Ovary (tissue), 9 donors: ENCODE measurements around the gene MYO3B. TPM values are rescaled to one million over a fixed set of nuclear protein-coding genes. Genes with fewer than 3 reads are reported as not detected.

ENCODE experiments used
- DNase-seq, 5 donors: peaks; one replicate each; pipeline ENCODE4 v3.0.0-alpha.2; 2019 to 2020
- H3K27ac ChIP-seq, 2 donors: fragments of 200-600 bp; one replicate each; pipeline versions ENCODE4 v1.5.1 to v1.8.0; 2019 to 2022
- H3K27me3 ChIP-seq: fragments of 200-600 bp; one replicate; pipeline ENCODE4 v1.8.0; 2022
- H3K36me3 ChIP-seq: fragments of 200-600 bp; sonication (generic); one replicate; pipeline ENCODE4 v1.5.1; 2019
- H3K4me1 ChIP-seq: one replicate; pipeline ENCODE4 v1.8.1; 2013; ENCODE audit warnings: mild to moderate bottlenecking, moderate library complexity; ENCODE audit not compliant: insufficient read depth
- H3K4me3 ChIP-seq: fragments of 200-600 bp; sonication (generic); one replicate; pipeline ENCODE4 v1.5.1; 2017
- H3K9me3 ChIP-seq, 2 donors: fragments of 200-600 bp in 1 of 2; sonication (generic) in 1 of 2; one replicate each; pipeline versions ENCODE4 v1.5.1 to v1.8.1; 2013 to 2019; ENCODE audit warnings: mild to moderate bottlenecking in 1 of 2, moderate library complexity in 1 of 2
- EP300 ChIP-seq: sonication (generic); formaldehyde crosslinking; IDR thresholded peaks from one replicate; pipeline ENCODE4 v1.6.1; 2017; ENCODE audit warnings: antibody characterized with exemption
- POLR2A ChIP-seq: fragments of 450-650 bp; IDR thresholded peaks from one replicate; pipeline ENCODE4 v1.6.1; 2017; ENCODE audit warnings: antibody characterized with exemption, mild to moderate bottlenecking, moderate library complexity
- WGBS, 3 donors: extraction: QIAGEN DNeasy Blood & Tissue Kit in 1 of 3; methylation state at CpG; one replicate each; pipeline versions ENCODE4 v1.1.5 to v1.1.7; 2013 to 2017; 5-methylcytosine and 5-hydroxymethylcytosine counted together
- intact Hi-C, 4 donors: fragments of 100-400 bp; cut with DNase I; formaldehyde crosslinking; loops; one replicate each; pipeline versions ENCODE4 v1.11.0 to v1.15.1; 2022 to 2023
- polyA plus RNA-seq, 2 donors: library from polyadenylated mRNA; stranded (reverse); fragments of 200-250 nt in 1 of 2; fragments of 350-450 nt in 1 of 2; fragmentation: Illumina TruSeq in 1 of 2; extraction: RNeasy Lipid Tissue Mini Kit (QIAGEN cat#74804) in 1 of 2; gene quantifications; one replicate each; pipeline ENCODE4 v1.2.3, GENCODE V29; 2013 to 2014
- total RNA-seq, 7 donors: library from RNA; depleted of rRNA in 2 of 7; stranded (reverse); fragments of >200 nt in 2 of 7; fragmentation: NEBNext Ultra II Directional in 3 of 7; extraction: Animal tissue kit (Norgen Biotek cat#: 25700) in 3 of 7; gene quantifications; one replicate each; pipeline versions ENCODE4 v1.1.0 to v1.2.4, GENCODE V29; 2016 to 2023
- TF ChIP-seq, protein P1 (sequence below), 3 donors: fragments of 450-650 bp in 2 of 3; fragments of 200-600 bp in 1 of 3; IDR thresholded peaks; one replicate each; pipeline versions ENCODE4 v1.5.1 to v1.8.0; 2016 to 2022; ENCODE audit warnings: antibody characterized with exemption in 3 of 3, mild to moderate bottlenecking in 1 of 3
- donor health status: DM: no; HTN: no; CAD: no; lungs with moderate emphysema.
- donor health status: DM: no; HTN: no; CAD: no.
- donor health status: Bipolar disorder and iron deficiency.
- donor health status: DM: yes; HTN: yes; CAD: no.
- donor health status: DM: no; HTN: no; CAD: no.
- donor health status: DM: yes; HTN: yes; CAD: no.

Gene MYO3B
- total and polyA plus RNA-seq, 9 donors: 0.04 to 1.3 (median 0.12) TPM; not detected in 2

GRCh38 chr2:170408461-170409163, 230.7 kb downstream of the MYO3B start:
- intact Hi-C loops: loop anchor here in 2 of 4 donors (5.0 to 10.0 kb wide), 2 partner anchors 406 to 409 kb away; partner anchors contain the start of gene GAD1 (in 2 of the 2)
- H3K27ac ChIP-seq: no peak overlapping the region
- no peaks in the 10 kb centered on the region for H3K9me3 ChIP-seq
- TF ChIP-seq, protein P1, sequence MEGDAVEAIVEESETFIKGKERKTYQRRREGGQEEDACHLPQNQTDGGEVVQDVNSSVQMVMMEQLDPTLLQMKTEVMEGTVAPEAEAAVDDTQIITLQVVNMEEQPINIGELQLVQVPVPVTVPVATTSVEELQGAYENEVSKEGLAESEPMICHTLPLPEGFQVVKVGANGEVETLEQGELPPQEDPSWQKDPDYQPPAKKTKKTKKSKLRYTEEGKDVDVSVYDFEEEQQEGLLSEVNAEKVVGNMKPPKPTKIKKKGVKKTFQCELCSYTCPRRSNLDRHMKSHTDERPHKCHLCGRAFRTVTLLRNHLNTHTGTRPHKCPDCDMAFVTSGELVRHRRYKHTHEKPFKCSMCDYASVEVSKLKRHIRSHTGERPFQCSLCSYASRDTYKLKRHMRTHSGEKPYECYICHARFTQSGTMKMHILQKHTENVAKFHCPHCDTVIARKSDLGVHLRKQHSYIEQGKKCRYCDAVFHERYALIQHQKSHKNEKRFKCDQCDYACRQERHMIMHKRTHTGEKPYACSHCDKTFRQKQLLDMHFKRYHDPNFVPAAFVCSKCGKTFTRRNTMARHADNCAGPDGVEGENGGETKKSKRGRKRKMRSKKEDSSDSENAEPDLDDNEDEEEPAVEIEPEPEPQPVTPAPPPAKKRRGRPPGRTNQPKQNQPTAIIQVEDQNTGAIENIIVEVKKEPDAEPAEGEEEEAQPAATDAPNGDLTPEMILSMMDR (IDR thresholded peaks at IDR 0.05): no peak
- TF ChIP-seq POLR2A (no peak), EP300 (no peak)
- no peak overlapping the region for H3K4me3 ChIP-seq
- no peaks in the 10 kb centered on the region for H3K4me1 ChIP-seq
- H3K36me3 ChIP-seq: no peaks in the 10 kb centered on the region
- no peaks in the 10 kb centered on the region for H3K27me3 ChIP-seq
- WGBS, 3 donors: 21 to 29% (median 23%) methylated on average over 6 of the region's 6 CpGs
- no peak for DNase-seq

DNA sequence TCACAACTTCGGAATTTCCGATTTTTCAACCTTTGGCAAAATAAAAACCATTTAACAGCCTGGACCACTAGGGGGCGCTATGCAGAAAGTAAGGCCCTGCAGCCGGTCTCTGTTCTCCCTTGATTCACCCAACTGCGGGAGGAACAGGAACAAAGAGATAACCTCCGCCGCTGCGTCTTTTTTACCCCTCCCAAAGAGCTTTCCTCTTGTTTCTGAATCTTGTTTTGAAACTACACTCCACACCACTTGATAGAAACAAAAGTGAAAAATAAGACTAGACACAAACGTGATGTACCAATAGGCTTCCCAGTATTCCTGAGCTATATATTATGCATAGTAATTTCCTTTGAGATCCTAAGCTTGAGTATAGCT, 231.2 kb downstream of the MYO3B start:
- WGBS, 3 donors: 1 to 2% (median 1%) methylated on average over 9 of the region's 9 CpGs
- H3K36me3 ChIP-seq: no peaks in the 10 kb centered on the region
- H3K9me3 ChIP-seq: no peaks in the 10 kb centered on the region
- no peaks in the 10 kb centered on the region for H3K27me3 ChIP-seq
- no peak overlapping the region for H3K4me3 ChIP-seq
- no peak overlapping the region for H3K27ac ChIP-seq
- intact Hi-C loops: loop anchor here in 2 of 4 donors (5.0 to 10.0 kb wide), 2 partner anchors 406 to 408 kb away; partner anchors contain the start of gene GAD1 (in 2 of the 2)
- TF ChIP-seq, protein P1 (IDR thresholded peaks at IDR 0.05): peak; percentile 20 to 64 (median 61)
- TF ChIP-seq POLR2A (no peak), EP300 (no peak)
- H3K4me1 ChIP-seq: no peaks in the 10 kb centered on the region
- peak; percentile 59 to 70 (median 63) for DNase-seq

GRCh38 chr2:170411660-170412059, 233.7 kb downstream of the MYO3B start:
- no peaks in the 10 kb centered on the region for H3K36me3 ChIP-seq
- DNase-seq: no peak
- no peak overlapping the region for H3K27ac ChIP-seq
- no peaks in the 10 kb centered on the region for H3K27me3 ChIP-seq
- intact Hi-C loops: no loop called here
- H3K4me3 ChIP-seq: no peak overlapping the region
- H3K4me1 ChIP-seq: no peaks in the 10 kb centered on the region
- H3K9me3 ChIP-seq: no peaks in the 10 kb centered on the region
- no peak for TF ChIP-seq EP300
- no peak for TF ChIP-seq POLR2A
- TF ChIP-seq, protein P1 (IDR thresholded peaks at IDR 0.05): no peak

- no peaks in the 10 kb centered on the region for H3K9me3 ChIP-seq
- H3K4me3 ChIP-seq: no peak overlapping the region
- intact Hi-C loops: no loop called here
- DNase-seq: no peak
- no peaks in the 10 kb centered on the region for H3K36me3 ChIP-seq
- H3K27me3 ChIP-seq: no peaks in the 10 kb centered on the region
- no peaks in the 10 kb centered on the region for H3K4me1 ChIP-seq
- WGBS, 3 donors: 65 to 73% (median 73%) methylated on average over 11 of the region's 11 CpGs
- TF ChIP-seq EP300 (no peak), POLR2A (no peak)
- TF ChIP-seq, protein P1 (IDR thresholded peaks at IDR 0.05): no peak
- no peak overlapping the region for H3K27ac ChIP-seq
These were observed 243.2 kb downstream of the MYO3B start for GRCh38 chr2:170420961-170421687.
